ENCODE data around the gene GHDC.
A peak's percentile ranks its signal among the peaks of the same experiment; 100 is the strongest.
"Not testable (repeated sequence)": the region's sequence is repeated elsewhere in the genome, so short reads cannot be mapped to it uniquely, and the experiment has no call there.

Gene GHDC, protein sequence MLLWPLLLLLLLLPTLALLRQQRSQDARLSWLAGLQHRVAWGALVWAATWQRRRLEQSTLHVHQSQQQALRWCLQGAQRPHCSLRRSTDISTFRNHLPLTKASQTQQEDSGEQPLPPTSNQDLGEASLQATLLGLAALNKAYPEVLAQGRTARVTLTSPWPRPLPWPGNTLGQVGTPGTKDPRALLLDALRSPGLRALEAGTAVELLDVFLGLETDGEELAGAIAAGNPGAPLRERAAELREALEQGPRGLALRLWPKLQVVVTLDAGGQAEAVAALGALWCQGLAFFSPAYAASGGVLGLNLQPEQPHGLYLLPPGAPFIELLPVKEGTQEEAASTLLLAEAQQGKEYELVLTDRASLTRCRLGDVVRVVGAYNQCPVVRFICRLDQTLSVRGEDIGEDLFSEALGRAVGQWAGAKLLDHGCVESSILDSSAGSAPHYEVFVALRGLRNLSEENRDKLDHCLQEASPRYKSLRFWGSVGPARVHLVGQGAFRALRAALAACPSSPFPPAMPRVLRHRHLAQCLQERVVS

DNA sequence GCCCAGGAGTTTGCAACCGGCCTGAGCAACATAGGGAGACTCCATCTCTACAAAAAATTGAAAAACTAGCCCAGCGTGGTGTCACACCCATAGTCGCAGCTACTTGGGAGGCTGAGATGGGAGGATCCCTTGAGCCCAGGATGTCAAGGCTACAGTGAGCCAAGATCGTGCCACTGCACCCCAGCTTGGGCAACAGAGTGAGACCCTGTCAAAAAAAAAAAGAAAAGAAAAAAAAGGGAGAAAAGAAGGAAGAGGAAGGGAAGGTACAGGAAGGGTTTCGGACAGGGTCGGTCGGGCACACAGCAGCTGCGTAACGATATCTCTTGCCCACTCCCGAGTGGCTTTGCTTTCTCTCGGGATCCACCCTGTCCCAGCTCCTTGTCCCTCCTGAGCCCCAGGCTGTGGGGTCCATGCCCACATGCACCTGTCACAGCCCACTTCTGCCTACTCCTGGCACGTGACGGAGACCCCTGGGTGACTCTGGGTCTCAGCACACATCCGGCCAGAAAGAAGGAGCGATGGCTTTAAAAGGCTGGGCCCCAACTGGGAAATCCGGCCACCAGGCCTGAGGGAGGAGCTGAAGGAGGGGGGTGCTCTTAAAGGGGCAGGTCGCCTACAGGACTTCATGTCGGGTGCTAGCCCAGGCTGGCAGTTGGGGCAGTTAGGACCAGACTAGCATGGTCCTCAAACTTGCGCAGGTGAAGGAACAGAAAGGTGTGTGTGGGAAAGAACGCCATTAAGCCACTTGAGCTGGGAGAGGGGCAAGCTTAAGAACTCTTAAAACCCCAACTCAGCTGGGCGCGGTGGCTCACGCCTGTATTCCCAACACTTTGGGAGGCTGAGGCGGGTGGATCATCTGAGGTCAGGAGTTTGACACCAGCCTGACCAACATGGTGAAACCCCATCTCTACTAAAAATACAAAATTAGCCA lies at the start of gene GHDC:
TSS of gene GHDC (minus strand) at position 526 of the 931 bp plus-strand sequence. CDS start 913 bp downstream, outside the sequence.
- DNase-seq: peak; percentile 23

DNA sequence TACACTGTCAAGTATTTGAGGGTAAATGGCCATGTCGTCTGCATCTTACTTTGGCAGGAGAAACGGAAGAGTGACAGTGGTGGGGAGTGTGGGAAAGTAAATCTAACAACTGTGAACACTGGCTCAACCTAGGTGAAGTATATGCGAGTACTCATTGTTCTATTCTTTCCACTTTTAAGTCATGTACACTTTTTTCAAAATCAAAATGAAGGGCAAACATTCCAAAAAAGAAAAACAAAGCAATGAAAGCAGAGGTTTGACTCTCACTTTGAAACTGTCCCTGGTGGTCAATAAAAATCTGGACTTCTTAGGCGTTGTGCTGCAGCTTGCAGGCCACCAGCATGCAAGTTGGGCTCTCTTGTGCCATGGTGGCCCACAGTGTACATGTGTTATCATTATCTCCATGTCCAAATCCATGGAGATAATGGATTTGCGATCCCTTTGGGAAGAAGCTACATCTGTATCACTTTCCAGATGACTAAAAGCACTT lies 49.2 kb upstream of the GHDC start:
- DNase-seq: no peak

DNA sequence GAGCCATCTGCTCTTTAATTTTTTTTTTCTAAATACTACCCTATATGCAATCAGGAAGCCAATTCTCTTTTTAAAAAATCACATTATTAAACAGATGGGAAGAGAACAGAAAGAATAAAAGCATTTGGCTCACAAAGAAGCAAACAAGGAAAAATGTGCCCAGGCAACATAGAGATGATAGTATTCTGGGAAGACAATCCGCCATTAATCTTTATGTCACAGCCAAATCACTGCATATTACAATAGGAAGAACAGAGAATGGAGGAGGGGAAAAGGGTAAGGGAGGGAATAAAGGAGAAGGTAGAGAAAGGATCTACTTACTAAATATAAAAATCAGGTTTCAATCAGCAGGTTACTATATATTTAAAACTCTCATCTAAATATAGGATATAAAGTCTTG lies 47.6 kb upstream of the GHDC start:
- DNase-seq: no peak

DNA sequence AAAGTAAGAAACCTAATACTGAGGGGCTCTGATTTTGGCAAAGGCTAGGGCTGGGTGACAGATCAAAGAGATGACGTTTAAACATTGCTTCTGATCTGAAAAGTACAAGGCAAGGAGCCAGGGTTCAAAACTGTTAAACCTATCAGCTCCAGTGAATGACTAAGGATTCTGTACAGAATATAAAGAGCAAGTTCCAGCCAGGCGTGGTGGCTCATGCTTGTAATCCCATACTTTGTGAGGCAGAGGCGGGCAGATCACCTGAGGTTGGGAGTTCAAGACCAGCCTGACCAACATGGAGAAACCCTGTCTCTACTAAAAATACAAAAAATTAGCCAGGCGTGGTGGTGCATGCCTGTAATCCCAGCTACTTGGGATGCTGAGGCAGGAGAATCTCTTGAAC lies 46.6 kb upstream of the GHDC start:
- DNase-seq: not testable (repeated sequence)

DNA sequence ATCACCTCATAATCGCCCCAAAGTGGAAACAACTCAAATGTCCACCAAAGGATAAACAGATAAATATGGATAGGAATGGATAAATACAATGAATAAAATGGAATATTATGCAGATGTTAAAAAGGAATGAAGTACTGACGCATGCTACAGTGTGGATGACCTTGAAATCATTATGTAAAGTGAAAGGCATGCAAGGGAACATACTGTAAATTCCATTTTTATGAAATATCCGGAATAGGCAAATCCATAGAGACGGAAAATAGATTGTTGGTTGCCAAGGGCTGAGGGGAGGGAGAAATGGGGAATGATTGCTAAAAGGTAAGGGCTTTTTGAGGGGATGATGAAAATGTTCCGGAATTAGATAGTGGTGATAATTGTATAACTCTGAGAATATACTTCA lies 45.9 kb upstream of the GHDC start:
- DNase-seq: no peak

DNA sequence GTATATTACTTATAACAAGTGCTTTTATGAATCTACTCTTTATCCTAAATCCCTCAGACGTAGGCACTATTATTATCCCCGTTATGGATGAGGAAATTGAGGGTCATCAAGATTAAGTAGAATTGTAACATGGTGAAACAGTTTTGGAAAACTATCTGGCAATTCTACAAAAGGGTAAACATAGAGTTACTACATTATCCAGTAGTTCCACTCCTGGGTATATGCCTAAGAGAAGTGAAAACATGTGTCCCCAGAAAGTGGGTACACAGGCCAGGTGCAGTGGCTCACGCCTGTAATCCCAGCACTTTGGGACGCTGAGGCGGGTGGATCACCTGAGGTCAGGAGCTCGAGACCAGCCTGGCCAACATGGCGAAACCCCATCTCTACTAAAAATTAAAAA lies 45.3 kb upstream of the GHDC start:
- DNase-seq: not testable (repeated sequence)

DNA sequence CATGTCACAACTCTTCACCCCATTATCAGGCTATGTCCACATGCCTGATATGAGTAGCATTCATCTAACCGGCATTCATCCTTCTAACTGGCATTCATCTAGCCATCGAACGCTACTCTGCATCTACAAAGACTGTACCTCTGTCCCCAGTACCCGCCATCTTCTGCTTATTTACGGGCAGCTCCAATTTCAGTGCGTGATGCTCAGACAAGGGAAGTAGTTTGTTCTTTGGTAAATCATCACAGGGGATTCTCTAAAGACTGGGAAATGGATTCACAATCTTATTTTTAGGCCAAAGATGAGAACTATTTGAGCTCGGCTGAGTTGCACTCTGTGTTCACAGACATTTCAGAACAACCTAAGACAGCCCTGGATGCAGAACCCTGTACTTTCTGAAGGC lies 42.5 kb upstream of the GHDC start:
- DNase-seq: no peak

DNA sequence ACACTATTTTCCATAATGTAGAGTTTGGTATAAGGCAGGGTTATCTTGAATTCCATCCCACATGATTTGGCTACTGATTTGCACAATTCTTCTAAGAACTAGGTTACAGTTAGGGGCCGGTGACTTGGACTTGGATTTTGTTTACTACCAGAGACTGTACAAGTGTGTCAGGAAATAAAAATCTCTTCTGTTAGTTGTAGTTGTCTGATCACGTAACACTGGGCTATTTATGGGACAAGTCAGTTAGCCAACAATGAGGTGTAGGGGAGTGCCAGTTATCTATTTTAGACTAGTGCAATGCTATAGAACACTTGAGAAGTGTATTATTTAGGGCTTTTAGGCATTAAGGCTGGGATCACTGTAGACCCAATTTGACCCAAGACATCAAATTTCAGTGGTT lies 39.7 kb upstream of the GHDC start:
- DNase-seq: no peak

DNA sequence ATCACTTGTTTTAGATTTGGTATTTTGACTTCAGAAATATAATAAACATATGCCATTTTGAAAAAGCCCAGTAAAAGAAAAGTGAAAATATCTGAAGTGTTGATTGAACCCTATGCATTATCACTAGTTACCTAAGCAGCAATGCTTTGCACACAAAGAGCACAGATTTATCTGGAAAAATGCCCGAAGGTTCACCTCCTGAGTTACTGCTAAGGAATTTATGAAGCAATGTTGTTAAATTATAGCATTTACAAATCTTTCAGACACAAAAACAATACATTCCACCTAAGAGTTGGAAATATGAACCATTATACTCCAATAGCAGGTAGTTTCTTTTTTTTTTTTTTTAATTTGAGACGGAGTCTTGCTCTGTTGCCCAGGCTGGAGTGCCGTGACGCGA lies 38.9 kb upstream of the GHDC start:
- no peak for DNase-seq

DNA sequence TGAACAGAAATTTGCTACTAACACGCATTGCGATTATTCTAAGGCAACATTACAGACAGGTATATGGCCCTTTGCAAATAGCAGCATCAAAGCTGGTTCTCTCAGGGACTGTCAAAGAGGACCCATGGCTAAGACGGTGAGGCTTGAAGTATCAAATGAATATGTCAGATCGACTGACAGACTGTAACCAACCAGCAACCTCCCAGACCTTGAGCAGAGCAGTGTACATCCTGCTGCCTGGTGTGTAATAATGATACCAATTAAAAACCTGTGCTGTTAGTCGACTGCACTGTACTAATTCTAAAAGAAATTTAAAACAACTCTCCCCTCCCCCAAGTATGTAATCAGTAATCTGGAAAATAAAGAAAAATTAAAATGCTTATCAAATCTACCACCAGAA lies 35.9 kb upstream of the GHDC start:
- DNase-seq: no peak

DNA sequence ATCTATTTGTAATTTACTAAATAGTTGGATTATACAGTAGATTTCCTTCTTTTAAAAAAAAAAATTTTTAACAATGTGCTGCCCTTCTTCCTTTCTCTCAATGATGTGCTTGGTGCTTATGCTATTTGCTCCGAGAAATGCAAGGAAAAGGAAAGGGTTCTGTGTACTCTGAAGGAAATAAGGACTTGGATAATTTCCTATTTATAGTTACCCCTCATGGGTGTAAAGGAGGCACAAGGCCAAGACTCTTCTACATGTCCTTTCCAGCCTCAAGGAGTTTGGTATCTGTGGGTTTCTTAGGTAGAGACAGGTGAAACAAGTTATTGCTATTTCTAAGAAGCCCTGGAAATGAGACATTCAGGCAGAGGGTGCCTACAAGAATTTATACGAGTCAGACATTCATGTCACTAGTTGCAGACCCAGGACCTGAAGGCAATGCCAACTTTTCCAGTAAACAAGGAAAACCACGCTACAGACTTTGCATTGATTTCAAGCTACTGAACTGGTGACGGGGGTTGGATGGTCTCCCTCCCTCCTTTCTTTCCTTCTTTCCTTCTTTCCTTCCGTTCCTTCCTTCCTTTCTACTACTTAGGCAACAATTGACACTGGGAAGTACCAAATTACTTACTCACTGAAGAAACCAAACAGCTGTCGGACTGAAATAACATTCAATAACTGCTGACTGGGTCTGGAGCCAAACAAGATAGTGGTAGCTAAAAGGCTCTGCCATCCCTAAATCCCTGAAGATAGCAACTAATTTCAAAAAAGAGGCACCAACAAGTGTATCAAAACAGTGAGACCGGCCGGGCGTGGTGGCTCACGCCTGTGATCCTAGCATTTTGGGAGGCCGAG lies 33.8 kb upstream of the GHDC start:
- no peak for DNase-seq

DNA sequence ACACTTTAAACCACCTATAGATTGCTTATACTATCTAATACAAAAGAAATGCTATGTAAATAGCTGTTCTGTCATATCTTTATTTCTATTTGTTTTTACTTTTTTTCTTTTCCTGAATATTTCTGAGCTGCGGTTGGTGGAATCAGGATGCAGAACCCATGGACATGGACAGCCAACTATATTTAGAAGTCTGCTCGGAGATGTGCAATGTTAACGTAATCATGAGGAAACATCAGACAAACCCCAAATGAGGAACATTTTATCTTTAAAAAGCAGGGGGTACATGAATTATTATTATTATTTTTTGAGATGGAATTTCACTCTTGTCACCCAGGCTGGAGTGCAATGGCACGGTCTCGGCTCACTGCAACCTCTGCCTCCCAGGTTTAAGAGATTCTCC lies 31.4 kb upstream of the GHDC start:
- no peak for DNase-seq

DNA sequence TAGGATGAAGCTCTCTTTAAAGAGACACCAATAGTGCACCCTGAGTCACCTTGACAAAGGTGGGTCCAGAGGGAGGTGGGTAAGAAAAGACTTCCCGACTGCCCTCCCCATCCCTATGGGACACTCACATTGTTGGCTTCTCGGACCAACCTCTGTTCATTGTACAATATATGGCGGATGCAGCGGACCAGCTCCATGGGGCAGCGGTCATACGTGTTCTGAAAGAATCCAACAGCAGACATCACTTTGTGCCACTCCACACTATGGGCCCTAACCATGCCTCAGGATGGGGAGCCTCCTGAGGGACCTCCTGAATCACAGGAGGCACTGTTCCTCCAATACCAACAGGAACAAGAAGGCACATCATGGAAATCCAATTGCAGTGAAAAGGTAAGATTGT lies 30.4 kb upstream of the GHDC start:
- DNase-seq: no peak

DNA sequence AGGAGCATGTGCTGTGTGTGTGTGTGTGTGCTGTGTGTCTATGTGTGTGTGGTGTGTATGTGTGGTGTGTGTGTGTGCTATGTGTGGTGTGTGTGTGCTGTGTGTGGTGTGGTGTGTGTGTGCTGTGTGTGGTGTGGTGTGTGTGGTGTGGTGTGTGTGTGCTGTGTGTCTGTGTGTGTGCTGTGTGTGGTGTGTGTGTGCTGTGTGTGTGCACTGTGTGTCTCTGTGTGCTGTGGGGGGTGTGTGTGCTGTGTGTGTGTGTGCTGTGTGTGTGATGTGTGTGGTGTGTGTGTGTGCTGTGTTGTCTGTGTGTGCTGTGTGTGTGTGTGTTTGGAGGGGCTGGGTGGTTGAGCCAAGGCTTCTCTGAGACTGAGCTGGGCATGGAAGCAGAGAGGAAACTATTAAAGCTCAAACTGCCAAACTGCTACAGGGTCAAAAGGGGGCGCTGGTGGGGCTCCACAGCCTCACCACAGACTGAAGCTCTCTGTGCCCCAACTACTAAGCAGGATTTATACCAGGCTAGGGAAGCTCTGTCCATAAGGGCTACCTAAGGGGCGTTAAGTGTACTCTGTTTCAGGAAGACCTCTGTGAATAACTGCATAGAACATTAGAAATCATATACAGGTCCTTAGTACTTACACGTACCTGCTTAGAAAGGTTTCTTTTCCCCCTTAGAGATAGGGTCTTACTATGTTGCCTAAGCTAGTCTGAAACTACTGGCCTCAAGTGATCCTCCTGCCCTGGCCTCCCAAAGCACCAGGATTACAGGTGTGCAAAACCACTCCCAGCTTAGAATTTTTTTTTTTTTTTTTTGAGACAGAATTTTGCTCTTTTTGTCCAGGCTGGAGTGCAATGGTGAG lies 27.8 kb upstream of the GHDC start:
- no peak for DNase-seq

DNA sequence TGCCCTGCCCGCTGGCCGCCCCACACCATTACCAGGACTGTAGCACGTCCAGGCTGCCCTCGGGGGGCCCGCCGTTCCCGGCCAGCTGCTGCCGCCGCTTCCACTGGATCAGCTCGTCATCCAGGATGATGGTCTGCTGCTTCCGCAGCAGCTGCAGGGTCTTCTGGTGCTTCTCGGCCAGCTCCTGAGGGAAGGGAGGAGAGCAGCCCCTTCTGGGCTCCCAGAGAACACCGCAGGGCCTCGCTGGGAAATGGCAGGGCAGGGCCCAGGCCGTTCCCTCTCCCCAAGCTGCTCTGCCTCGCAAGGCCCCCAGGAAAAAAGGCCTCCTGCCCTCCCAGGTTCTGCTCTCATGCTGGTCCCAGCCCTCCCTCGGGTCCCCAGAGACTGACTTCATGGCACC lies 25.0 kb upstream of the GHDC start:
- DNase-seq: not testable (repeated sequence)

DNA sequence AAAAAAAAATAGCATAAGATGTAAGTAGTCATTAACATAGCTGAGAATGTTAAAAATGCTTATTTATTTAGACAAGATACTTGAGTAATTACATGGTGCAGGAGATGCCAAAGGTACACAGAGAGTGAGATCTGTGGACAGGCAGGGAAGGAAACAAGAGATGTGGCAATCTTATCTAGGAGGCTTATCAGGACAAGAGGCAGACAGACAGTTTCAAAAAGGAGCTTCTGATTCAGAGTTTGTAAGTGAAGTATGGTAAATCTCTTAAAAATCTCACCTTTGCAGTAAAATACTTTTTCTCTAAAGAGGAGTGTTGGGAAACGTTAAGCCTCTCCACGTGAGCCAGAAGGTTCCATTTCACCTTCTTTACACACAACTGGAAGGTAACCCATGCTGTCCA lies 19.9 kb upstream of the GHDC start:
- DNase-seq: no peak

DNA sequence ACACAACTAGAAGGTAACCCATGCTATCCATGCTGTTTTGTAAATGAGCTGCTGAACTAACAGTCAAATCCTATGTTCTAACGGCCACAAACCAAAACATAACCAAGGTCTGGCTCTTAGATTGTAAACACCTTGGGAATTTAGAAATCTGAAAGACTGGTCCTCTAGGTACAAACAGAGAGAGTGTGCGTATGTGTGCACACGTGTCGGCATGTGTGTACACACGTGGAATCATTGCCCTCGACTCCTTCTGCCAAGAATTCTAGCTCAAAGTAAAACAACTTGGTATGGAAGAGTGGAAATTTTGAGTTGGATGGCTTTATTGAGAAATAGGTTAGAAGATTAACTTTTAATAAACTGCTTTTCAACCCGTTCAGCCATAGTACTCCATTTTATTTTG lies 18.1 kb upstream of the GHDC start:
- DNase-seq: no peak

DNA sequence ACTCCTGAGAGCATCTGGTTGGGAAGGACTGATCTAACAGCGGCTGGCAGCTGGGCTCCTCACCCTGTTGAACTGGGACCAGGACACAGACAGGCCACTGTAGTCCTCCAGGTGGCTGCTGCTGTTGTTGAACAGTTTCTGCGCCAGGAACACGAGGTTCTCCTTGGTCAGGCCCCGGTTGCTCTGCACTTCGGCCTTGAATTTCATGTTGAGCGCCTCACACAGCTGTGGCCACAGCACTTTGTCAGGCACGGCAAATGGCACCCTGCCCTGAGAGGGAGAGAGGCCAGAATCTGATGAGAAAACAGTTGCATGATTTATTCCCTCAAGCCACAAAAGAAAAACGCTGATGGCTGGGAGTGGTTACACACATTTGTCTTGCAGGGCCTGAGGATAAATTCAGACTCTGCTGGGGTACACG lies 17.6 kb upstream of the GHDC start:
- not testable (repeated sequence) for DNase-seq

DNA sequence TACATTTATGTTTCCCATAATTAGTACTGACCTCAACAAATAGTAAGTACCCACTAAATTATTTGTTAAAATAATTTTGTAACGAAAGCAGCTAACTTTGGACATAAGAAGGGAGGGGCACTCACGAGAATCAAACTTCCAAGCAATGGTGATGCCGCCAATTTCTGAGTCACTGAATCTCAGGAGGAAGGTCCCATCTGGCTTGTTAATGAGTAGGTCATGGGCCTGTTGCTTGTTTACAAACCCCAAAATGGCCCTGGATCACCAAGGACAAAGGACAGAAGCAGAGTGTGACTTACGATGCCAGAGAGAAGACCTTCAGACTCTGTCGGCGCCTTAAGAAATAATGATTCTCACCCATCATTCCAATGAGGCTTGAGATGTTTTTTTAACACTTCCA lies 15.8 kb upstream of the GHDC start:
- no peak for DNase-seq

DNA sequence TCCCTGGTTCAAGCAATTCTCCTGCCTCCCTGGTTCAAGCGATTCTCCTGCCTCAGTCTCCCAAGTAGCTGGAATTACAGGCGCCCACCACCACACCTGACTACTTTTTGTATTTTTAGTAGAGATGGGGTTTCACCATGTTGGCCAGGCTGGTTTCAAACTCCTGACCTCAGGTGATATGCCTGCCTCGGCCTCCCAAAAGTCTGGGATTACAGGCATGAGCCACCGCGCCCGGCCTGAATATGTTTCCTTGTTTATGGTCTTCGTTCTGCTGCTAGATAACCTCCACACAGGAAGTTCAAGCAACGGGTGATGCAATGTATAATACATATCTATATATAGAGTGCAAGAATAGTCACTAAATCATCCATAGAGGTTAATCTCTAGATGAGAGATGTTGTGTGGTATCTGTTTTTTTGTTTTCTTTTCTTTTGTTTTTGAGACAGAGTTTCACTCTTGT lies 11.9 kb upstream of the GHDC start:
- DNase-seq: not testable (repeated sequence)

DNA sequence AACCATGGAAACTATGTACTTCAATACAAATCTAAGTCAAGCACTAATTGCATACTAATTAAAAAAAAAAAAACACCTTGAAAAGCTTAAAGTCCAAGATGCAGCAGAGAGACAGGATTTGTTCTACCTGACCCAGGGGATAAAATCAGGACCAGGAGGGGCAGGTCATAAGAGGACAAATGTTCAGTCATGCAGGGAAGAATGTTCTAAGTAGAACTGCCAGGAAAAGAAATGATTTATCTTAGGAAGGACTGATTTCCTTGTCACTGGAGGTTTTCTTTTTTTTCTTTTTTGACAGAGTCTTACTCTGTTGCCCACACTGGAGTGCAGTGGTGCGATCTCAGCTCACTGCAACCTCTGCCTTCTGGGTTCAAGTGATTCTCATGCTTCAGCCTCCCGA lies 9.1 kb upstream of the GHDC start:
- DNase-seq: no peak
